KBM-7 (cell line): ENCODE measurements around the gene TRNAU1AP.
A peak's percentile ranks its signal among the peaks of the same experiment; 100 is the strongest.
"Not testable (repeated sequence)": the region's sequence is repeated elsewhere in the genome, so short reads cannot be mapped to it uniquely, and the experiment has no call there.

Source experiments
- DNase-seq: peaks from one replicate; pipeline ENCODE4 v3.0.0-alpha.2; 2015
- in situ Hi-C: fragments of 300-500 bp; cut with MboI; formaldehyde crosslinking; loops from 2 replicates; pipeline ENCODE4 v1.14.3; 2020; ENCODE audit warnings: low sequenced_read_pairs, low pct_unique_long_range_greater_than_20kb, mixed read lengths

TRNAU1AP gene

DNA sequence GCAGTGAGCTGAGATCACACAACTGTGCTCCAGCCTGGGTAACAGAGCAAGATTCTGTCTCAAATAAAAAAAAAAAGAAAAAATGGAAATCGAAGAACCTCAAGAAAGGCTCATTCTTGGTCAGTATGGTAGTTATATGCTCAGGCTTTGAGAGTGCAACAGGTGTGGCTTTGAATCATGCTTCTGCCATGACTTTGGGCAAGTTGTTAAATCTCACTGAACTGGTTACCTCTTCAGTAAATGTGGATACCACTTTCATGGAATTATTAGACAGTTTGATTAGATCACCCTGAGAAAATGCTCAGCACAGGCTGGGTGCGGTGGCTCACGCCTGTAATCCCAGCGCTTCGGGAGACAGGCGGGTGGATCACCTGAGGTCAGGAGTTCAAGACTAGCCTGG lies 12.8 kb downstream of the TRNAU1AP start:
- in situ Hi-C loops: no loop called here
- no peak for DNase-seq

DNA sequence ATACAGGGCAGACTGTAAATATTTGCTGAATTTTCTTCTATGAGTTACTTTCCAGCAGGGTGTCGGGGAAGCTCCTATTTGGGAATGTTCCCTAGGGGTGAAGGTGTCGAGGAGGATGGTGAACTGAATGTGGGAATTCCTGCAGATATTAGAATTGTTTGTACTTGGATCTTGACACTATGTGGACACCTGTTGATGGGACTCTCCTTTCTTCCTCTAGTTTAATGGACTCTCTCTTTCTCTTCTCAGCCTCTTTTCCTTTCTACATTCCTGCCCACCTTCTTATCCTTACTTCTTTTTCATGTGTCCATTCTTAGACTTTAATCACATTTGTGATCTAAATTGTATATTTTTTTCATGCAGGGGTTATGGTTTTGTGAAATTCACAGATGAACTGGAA lies 14.0 kb downstream of the TRNAU1AP start:
- DNase-seq: no peak

GRCh38 chr1:28571911-28572310 lies 19.0 kb downstream of the TRNAU1AP start:
- in situ Hi-C loops: no loop called here
- no peak for DNase-seq

More for the DNA sequence above, 14.0 kb downstream of the TRNAU1AP start:
- in situ Hi-C loops: no loop called here

DNA sequence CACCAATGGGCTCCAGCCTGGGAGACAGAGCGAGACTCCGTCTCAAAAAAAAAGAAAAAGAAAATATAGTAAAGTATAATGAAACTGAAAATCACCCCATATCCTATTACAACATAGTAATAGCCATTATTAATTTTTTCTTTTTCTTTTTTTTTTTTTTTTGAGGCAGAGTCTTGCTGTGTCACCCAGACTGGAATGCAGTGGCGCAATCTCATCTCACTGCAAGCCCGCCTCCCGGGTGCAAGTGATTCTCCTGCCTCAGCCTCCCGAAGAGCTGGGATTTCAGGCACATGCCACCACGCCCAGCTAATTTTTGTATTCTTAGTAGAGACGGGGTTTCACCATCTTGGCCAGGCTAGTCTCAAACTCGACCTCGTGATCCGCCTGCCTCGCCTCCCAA lies 20.0 kb downstream of the TRNAU1AP start:
- in situ Hi-C loops, DNase-seq: not testable (repeated sequence)

DNA sequence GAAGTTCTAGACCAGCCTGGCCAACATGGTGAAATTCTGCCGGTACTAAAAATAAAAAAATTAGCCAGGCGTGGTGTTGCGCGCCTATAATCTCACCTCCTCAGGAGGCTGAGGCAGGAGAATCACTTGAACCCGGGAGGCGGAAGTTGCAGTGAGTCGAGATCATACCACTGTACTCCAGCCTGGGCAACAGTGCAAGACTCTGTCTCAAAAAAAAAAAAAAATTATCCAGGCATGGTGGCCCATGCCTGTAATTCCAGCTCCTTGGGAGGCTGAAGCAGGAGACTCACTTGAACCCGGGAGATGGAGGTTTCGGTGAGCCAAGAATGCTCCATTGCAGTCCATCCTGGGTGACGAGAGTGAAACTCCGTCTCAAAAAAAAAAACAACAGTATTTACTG lies 20.7 kb downstream of the TRNAU1AP start:
- in situ Hi-C loops: no loop called here
- DNase-seq: no peak

GRCh38 chr1:28577052-28577678 lies 24.3 kb downstream of the TRNAU1AP start:
- in situ Hi-C loops: no loop called here
- peak; percentile 49 for DNase-seq

DNA sequence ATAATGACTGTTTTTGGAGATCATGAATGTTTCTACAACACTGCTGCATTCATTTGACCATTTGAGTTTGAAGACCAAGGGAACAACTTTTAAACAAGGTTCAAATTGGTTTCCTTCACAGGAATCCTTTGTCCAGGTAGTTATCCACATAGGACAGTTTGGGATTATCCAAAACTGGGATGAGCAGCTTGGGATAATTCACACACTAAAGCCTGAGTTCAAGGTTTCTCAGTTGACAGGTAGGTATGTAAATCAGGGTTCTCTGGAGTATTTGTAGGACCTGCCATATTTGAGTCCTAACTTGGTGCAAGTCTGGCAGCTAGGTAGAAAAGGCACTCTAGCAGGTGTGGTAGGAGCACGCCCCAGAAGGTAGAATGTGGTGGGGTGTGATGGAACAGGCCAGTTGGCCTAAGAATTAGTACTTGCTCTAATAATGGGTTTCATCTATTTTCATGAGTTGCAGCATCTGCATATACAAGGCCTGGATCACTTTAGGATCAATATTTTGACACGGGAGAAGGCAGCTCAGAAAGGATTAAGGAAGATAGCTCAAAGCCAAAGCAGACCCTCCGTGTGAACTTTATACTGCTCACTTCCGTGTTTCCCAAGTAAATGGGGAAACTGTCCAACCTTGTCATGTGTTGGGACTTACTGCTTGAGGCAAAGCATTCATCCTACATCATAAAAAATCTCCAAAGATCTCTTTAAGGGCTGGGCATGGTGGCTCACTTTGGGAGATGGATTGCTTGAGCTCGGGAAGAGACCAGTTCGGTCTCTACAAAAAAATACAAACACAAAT lies 25.1 kb downstream of the TRNAU1AP start:
- in situ Hi-C loops: no loop called here
- DNase-seq: peak; percentile 23

DNA sequence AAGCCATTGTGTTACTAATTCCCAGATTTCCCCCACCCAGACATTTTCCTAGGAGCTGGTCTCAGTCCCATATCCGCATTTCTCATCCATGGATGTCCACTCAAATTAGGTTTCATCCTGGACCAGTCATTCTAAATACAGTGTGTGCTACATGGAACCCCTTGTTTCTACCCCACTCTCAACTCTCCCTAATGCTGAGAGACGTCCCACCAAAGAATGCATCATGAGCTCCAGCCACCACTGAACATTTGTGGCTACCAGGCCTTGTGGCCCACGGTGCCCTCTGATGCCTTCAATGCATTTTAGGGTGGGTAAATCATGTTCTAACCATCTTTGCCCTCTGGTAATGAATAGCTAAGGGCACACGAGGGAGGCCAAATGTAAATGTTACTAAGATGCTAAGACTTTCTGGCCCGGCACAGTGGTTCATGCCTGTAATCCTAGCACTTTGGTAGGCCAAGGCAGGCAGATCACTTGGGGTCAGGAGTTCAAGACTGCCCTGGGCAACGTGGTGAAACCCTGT lies 25.9 kb downstream of the TRNAU1AP start:
- DNase-seq: no peak
- in situ Hi-C loops: no loop called here

GRCh38 chr1:28579401-28579800 lies 26.5 kb downstream of the TRNAU1AP start:
- peak; percentile 8 for DNase-seq
- in situ Hi-C loops: no loop called here

DNA sequence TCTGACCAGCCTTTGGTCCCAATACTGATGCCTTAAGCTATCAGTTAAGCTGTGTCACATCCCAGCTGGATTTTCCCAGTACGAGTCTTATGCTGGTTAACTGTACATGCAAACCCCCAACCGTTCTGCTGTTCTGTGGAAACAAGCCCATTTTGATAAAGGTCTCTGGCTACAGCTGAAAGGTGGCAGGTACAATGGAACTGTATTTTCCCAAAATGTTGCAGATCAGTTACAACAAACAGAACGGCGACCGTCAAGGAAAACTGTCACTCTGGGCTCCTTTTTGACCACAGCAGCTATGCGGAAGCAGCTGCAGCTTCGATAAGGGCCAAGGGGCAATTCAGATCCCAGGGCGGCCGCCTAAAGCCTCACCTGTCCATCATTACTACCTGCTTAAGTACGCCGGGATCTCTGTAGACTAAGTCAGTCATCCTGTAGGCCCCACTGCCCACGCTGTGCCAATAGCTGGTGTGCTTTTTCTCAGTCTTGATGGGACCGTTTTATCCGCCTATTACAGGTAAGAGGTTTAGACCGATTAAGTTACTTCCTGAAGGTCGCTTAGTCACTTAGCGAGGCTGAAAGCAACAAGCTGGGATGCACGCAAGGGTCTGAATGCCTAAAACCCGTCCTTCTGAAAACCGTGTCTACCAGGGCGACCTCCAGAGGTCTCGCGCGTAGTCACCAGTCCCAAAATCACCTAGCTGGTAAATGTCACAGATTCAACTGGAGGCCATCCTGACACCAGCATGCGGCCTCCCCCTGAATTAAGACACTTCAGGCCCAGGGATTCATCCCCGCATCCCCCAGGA lies 28.0 kb downstream of the TRNAU1AP start:
- DNase-seq: peak; percentile 66
- in situ Hi-C loops: no loop called here

- in situ Hi-C loops: no loop called here
- peak; percentile 98 for DNase-seq
These were observed 28.8 kb downstream of the TRNAU1AP start for GRCh38 chr1:28581531-28582247.

GRCh38 chr1:28582248-28582615 lies 29.3 kb downstream of the TRNAU1AP start:
- DNase-seq: no peak
- in situ Hi-C loops: no loop called here

DNA sequence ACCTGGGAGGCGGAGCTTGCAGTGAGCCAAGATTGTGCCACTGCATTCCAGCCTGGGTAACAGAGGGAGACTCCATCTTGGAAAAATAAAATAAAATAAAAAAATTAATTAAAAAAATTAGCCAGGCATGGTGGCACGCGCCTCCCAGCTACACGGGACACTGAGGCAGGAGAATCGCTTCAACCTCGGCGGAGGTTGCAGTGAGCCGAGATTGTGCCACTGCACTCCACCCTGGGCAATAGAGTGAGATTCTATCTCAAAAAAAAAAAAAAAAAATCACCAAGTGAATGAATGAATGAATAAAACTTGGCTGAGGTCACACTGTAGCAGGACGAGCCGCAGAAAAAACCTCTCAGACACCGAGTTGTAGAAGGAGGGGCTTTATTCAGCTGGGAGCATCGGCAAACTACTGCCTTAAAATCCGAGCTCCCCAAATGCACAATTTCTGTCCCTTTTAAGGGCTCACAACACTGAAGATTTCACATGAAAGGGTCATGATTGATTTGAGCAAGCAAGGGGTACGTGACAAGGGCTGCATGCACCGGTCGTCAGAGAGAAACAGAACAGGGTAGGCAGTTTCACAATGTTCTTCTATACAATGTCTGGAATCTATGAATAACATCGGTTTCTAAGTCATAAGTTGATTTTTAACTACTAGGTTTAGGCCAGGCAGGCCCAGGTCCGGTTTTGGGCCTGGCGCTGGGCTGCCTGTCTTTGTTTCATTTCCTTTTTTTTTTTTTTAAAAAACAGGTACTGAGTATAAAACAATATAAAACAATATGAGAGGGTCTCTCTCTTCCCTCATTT lies 33.9 kb downstream of the TRNAU1AP start:
- in situ Hi-C loops: not testable (repeated sequence)

DNA sequence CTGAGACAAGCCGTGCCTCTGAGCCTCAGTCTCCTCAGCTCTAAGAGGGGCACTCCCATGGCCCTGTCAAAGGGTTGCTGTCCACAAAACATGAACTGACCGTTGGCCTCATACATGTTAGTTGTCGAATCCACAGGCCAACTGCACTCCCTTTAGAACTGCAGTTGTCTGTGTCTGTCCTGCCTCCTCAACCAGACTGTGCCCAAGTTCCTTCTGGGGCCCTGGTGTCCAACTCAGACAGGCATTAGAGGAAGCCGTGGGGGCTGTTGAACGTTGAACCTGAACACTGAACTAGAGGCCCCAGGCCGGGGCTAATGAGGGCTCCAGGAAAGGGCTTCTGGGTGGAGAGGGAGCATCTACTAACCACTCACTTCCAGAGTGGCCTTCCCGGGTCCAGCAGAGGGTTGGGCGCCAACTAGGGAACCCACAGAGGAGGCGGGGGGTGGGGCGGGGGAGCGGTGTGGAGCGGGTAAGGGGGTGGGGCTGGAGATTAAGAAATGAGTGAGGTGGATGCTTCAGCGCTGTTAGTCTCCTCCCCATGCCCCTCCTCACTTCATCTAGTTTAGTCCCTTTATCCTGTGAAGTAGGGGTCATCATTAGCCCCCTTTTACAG lies 38.9 kb downstream of the TRNAU1AP start, which contains the start of gene RAB42:
Gene RAB42 (plus strand): TSS at position 558 of the 613 bp plus-strand sequence. CDS start 247 bp downstream, outside the sequence.
- in situ Hi-C loops: no loop called here
- peak; percentile 39 for DNase-seq

More for the DNA sequence above, 33.9 kb downstream of the TRNAU1AP start:
- DNase-seq: not testable (repeated sequence)

- in situ Hi-C loops: no loop called here
- peak; percentile 9 for DNase-seq
These were observed 39.6 kb downstream of the TRNAU1AP start for GRCh38 chr1:28592321-28593071.

DNA sequence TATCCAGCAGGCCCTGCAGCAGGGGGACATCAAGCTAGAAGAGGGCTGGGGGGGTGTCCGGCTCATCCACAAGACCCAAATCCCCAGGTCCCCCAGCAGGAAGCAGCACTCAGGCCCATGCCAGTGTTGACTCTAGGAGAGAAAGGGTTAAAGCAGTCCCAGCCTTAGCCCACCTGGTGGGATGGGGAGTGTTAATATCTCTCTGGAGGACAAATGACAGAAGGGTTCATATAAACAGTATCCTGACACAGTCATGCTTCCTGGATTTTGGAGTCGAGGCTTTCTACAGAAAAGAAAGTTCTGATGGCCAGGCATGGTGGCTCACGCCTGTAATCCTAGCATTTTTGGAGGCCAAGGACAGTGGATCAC lies 41.1 kb downstream of the TRNAU1AP start:
- DNase-seq, in situ Hi-C loops: not testable (repeated sequence)
